Limb (tissue), 2 donors: ENCODE data around the gene VPS51.
A peak's percentile ranks its signal among the peaks of the same experiment; 100 is the strongest.
"Not testable (repeated sequence)": the region's sequence is repeated elsewhere in the genome, so short reads cannot be mapped to it uniquely, and the experiment has no call there.

Experiments
- DNase-seq, 2 donors: peaks; one replicate each; pipeline ENCODE4 v3.0.0-alpha.2; 2016; ENCODE audit errors: extremely low spot score in 2 of 2

Gene VPS51

GRCh38 chr11:65118891-65119669 is 23.1 kb downstream of the VPS51 start:
- DNase-seq, result not testable (repeated sequence)

DNA sequence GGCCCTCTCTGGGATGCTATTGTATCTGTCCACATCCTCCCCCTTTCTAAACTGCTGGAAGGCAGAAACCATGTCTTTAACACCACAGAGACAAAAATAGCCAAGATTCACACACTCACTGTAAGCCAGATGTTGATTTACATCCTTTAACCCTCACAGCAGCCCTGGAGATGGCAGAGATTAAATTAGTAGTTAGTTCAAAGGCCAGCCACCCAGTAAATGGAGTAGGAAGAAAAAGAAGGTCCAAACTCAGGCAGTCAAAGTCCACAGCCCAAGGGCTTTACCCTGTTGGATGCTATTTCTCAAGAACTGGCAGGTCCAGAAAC is 23.6 kb downstream of the VPS51 start:
- DNase-seq, result no peak

- DNase-seq, result no peak
Measured at GRCh38 chr11:65120831-65121230, 24.8 kb downstream of the VPS51 start.

DNA sequence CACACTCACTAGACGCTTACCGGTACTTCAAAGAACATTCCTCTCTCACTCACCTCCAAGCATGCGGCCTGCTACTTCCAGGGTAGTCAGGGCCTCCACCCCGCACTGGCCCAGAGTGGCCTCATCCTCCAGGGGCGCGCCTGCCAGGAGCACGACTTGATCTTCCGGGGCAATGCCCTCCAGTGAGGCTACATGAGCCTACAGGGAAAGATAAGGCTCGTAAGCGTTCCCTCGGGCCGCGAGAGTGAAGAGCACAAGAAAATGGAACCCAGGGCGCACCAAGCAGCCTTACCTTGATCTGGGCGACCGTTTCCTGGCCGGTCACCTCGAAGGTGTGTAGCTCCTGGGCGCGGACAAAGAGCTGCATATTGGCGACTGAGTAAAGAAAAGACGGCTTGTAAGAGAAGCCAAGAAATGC is 25.4 kb downstream of the VPS51 start:
- DNase-seq, result no peak

DNA sequence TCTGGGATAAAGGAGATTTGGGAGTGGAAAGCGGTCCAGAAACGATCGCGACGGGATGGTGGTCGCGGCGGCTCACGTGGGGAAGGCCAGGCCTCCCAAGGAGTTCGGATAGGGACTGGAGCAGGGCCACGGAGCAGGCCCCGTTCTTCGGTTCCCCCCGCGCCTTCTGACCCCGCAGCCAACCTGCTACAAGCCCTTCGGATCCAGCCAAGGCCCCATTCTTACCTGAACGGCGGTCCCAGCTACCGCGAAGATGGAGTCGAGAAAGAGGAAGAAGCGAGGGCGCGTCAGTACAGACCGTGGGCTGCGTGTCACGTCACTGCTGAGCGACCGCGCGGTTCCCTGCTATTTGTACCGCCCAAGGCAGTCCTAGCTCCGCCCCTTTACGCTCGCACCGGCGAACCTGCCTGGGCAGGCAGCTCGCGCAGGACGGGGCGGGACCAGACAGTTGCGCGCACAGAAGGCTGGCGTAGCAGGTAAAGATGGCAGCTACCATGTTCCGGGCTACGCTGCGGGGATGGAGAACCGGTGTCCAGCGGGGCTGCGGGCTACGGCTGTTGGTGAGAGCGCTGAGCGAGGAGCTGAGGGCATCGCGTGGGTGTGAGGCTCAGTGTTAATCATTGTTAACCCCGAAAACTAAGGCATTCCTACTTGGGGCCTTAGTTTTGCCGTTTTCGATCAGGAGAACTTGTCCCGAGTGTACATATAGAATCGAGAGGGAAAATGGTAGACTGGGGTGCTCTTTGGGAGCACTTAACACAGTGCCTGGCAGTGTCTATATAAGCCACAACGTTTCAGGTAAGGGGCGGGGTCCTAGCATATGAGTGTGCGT is 26.1 kb downstream of the VPS51 start, which contains the start of the genes FAU and MRPL49:
Gene FAU, minus strand, starts transcription at position 270 of the 832 bp plus-strand sequence. CDS start 321 bp downstream, outside the sequence.
Gene MRPL49, plus strand, starts transcription at position 457 of the 832 bp plus-strand sequence. Its CDS starts 26 bp downstream, at position 483.
- DNase-seq, result peak; percentile 97

GRCh38 chr11:65124480-65125196 is 28.6 kb downstream of the VPS51 start:
- DNase-seq, result peak in 1 of 2 donors; percentile 16

GRCh38 chr11:65125197-65126056 is 29.4 kb downstream of the VPS51 start:
- peak in 1 of 2 donors; percentile 16 for DNase-seq

DNA sequence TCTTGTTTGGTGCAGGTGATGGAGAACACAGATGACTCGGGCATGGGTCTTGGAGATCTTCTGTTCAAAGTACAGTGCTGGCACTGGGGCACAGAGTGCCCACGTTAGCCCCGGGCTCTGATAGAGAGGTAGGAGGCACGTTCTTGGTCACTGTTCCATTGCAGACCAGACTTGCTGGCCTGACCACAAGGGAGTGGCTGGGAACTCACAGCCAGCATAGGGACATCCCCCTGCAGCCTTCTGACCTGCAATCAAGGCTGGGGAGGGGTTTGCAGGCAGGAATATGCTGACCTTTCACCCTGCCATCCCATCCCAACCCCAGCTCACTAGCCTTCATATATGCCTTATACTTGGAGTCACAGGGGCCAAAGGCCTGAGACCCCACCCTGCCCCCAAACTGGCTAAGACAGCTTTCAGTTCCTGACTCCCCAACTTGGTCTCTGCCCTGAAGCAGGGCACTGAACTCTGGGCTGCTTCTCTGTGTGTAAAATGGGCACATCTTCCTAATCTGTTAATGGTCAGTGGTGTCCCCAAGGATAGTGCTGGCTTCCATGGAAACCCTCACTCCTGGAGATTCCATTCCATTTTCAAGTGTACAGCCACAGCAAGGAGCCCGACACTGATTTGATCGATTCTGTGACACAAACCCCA is 30.7 kb downstream of the VPS51 start:
- no peak for DNase-seq

DNA sequence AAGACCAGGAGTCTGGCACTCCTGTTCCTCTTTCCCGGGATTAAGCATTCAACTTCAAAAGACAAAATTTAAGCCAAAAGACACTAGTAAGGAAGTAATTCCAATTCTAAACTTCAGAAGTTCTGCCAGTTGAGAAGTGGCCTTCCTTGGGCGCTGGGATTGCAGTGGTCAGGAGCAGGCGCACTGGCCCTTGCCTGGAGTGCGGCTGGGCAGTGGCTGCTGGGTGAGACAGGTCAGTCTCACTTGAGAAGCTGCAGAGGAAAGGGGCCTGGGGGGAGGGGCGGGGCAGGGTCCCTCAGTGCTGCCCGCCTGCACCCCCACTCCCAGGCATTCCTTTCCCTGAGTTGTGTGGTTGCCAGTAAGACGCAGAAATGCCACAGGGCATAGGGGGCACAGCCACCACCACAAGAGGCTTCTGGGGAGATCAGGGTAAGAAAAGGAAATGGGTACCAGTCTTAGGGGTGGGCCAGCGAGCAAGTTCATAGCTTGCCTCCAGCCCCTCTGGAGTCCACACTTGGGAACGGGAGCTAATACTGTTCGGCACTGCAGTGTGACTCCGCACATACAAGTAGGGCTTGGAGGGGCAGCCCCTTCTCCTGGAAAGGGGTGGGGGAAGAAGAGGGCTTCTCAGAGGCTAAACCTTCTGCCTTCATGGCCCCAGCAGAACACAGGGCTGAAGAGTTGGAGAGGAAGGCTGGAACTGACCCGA is 31.6 kb downstream of the VPS51 start:
- no peak for DNase-seq

DNA sequence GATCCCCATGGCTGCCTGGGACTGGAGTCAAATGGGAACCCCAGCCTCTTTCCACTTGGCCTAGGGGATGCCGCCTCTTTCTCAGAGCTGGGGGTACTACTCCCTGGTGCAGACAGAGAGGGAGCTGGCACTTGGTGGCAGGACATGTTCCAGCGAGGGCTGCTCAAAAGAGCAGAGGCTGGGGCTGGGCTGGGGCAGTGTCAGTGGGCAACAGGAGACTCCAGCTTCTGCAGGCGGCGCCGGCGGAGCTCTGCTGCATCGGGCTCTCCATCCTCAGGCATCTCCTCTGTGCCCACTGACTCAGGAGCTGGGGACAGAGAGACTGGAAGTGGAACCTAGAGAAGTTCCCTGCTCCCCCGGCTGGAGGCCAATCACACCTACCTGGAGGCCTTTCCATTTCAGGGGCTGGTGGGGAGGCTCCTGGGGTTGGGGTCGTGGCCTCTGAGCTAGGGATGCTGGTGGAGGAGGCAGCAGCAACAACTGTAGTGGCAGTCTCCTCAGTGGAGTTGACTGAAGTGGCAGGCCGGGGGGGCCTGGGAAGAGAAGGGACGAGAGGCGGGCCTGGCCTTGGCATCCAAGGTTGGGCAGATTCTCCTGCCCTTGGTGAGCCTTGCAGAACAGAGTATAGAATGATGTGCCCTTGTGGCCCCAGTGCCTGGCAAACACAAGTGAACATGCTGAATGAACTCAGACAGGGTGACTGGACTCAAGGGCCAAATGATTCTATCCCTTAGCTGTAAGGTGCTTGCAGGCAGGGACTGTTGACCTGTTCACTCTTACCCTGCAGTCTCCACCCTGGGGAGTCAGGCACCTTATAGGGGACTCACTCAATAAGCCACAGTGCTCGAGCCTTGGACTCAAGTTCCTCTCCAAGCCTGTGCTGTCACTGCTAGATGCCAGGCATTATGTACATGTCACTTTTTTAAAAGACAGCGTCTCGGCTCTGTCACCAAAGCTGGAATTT is 32.5 kb downstream of the VPS51 start:
- DNase-seq, result no peak

- peak in 1 of 2 donors; percentile 7 for DNase-seq
Measured at GRCh38 chr11:65129649-65130441, 33.8 kb downstream of the VPS51 start.

GRCh38 chr11:65130631-65131416 is 34.8 kb downstream of the VPS51 start:
- peak in 1 of 2 donors; percentile 22 for DNase-seq

GRCh38 chr11:65131417-65131776 is 35.4 kb downstream of the VPS51 start:
- peak in 1 of 2 donors; percentile 19 for DNase-seq

DNA sequence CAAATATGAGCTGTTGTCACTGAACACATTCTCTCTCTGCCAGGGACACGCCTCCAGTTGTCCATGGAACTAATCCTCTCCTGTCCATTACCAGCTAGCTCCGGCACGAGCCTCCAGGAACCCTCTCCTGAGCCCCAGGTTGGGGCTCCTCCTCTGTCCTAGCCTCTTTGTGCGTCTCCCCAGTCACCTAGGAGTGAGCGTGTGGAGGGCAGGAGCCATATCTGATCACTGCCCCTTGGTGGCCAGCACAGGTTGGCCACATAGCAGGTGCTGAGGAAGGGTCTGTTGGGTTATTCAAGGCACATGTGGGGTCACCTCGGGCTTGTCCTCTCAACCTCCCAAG is 35.9 kb downstream of the VPS51 start:
- DNase-seq, result peak in 1 of 2 donors; percentile 18

DNA sequence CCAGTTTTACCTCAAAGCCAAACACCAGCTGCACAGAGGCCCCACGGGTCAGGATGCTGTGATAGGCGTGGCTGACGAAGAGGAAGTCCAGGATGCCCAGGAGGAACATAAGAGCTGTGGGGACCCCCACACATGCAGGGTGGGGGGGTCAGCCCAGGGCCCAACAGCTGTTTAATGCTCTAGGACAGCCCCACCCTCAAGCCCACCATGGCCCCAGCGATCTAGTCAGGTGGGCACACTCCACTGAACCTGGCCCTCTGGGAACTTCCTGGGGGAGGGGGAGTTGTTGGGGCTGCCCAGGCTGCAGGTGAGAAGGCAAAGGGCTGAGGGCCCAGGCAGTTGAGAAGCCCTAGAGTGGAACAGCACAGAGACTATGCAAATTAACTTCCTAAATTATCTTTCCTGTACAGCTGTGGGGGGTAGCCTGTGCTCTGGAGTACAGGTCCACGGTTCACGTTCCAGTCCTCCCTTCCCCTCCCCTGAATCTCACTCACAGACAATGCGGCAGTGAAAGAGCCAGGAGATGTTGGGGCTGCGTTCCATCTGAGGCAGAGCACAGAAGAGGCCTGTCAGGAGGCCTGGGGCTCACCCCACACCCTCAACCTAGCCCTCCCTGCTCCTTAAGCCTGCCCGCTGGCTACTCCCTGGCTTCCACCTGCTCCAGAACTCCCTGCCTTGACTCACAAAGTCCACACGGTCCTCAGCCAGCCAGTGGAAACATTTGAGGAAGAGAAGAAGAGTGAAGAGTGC is 36.4 kb downstream of the VPS51 start:
- DNase-seq, result peak in 1 of 2 donors; percentile 14

DNA sequence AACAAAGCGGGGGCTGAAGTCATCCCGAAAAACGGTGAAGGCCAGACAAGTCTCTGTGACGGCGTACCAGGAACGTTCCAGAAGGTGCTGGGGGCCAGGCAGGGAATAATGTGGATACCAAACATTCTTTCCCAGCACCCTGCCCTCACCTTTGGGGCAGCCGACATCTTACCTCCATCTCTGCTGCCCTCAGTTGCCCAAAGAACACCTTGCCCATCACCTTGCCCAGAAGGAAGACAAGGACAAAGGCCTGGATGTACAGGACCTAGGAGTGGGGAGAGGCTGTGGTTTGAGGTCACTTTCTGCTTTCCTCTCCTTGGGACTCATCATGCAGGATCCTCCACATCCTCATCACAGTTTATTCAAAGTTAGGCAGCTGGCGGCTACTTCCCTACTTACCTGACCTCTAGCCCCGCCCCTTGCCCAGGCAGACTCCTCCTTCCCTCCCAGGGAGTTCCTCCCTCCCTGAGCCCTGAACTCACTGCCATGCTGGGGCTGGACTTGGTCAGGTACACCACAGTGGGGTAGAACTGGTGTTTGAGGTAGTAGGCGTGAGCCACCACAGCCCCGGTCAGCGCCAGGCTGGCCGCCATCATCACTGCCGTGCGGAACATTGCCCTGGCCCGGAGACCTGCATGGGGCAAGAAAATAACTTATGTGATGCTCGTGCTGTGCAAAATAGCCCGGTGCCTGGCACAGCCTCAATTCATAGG is 37.1 kb downstream of the VPS51 start:
- DNase-seq, result no peak
